Hepatocyte (in vitro differentiated cells): ENCODE results near the gene ATP7B. TPM values are rescaled to one million over a fixed set of nuclear protein-coding genes. Genes with fewer than 3 reads are reported as not detected.

Experiments
- DNase-seq: peaks from one replicate; pipeline ENCODE4 v3.0.0-alpha.2; 2016; ENCODE audit warnings: low spot score
- H2AFZ ChIP-seq: fragments of 200-600 bp; sonication (generic); 2 replicates; pipeline ENCODE4 v1.6.0; 2016; ENCODE audit warnings: antibody characterized with exemption, mild to moderate bottlenecking
- H3K27ac ChIP-seq: fragments of 200-600 bp; sonication (generic); 2 replicates; pipeline ENCODE4 v1.5.1; 2016; ENCODE audit warnings: mild to moderate bottlenecking
- H3K27me3 ChIP-seq: fragments of 200-600 bp; sonication (generic); 2 replicates; pipeline ENCODE4 v1.6.1; 2016
- H3K36me3 ChIP-seq: fragments of 200-600 bp; sonication (generic); replicated peaks from 2 replicates; pipeline ENCODE4 v1.5.1; 2016; ENCODE audit warnings: low read depth; ENCODE audit not compliant: insufficient read depth
- H3K4me1 ChIP-seq: fragments of 200-600 bp; sonication (generic); 2 replicates; pipeline ENCODE4 v1.5.1; 2016; ENCODE audit warnings: mild to moderate bottlenecking, moderate library complexity; ENCODE audit not compliant: insufficient read depth
- H3K4me2 ChIP-seq: fragments of 200-600 bp; sonication (generic); 2 replicates; pipeline ENCODE4 v1.6.0; 2016
- H3K4me3 ChIP-seq: fragments of 200-600 bp; sonication (generic); 2 replicates; pipeline ENCODE4 v1.5.1; 2016; ENCODE audit warnings: mild to moderate bottlenecking
- H3K79me2 ChIP-seq: fragments of 200-600 bp; sonication (generic); 2 replicates; pipeline ENCODE4 v1.6.0; 2017; ENCODE audit warnings: mild to moderate bottlenecking
- H3K9me2 ChIP-seq: fragments of 200-600 bp; sonication (generic); replicated peaks from 2 replicates; pipeline ENCODE4 v1.6.0; 2017; ENCODE audit warnings: mild to moderate bottlenecking; ENCODE audit not compliant: insufficient read depth
- H3K9me3 ChIP-seq: fragments of 200-600 bp; sonication (generic); 2 replicates; pipeline ENCODE4 v1.5.1; 2016; ENCODE audit warnings: low read depth, mild to moderate bottlenecking
- H4K20me1 ChIP-seq: fragments of 200-600 bp; sonication (generic); 2 replicates; pipeline ENCODE4 v1.6.0; 2016; ENCODE audit warnings: mild to moderate bottlenecking; ENCODE audit not compliant: insufficient read depth, poor library complexity, severe bottlenecking
- CTCF ChIP-seq: fragments of 200-600 bp; sonication (generic); IDR thresholded peaks from 2 replicates; pipeline ENCODE4 v1.5.1; 2016; ENCODE audit warnings: antibody characterized with exemption, mild to moderate bottlenecking; ENCODE audit not compliant: poor library complexity
- EZH2 ChIP-seq: fragments of 200-600 bp; sonication (generic); IDR thresholded peaks from 2 replicates; pipeline ENCODE4 v1.6.1; 2016; ENCODE audit warnings: antibody characterized with exemption, mild to moderate bottlenecking, borderline replicate concordance
- EZH2phosphoT487 ChIP-seq: fragments of 200-600 bp; sonication (generic); IDR thresholded peaks from one replicate; pipeline ENCODE4 v1.6.1; 2018; ENCODE audit warnings: antibody characterized with exemption, mild to moderate bottlenecking, low read depth, moderate library complexity; ENCODE audit not compliant: unreplicated experiment, severe bottlenecking
- WGBS: methylation state at CpG from one replicate; pipeline ENCODE4 v1.1.6; 2016; ENCODE audit warnings: low lambda C conversion rate; ENCODE audit errors: missing lambda C conversion rate; 5-methylcytosine and 5-hydroxymethylcytosine counted together
- polyA plus RNA-seq: library from polyadenylated mRNA; unstranded; fragments of >200 nt; fragmentation: Nextera tagmentation; extraction: Ambion mirVana; gene quantifications from 2 replicates; pipeline ENCODE4 v1.2.1, GENCODE V29; 2016
- total RNA-seq: library from RNA; depleted of rRNA; stranded (reverse); fragments of >200 nt; gene quantifications from 2 replicates; pipeline ENCODE4 v1.2.3, GENCODE V29; 2014

Gene ATP7B
- total and polyA plus RNA-seq, 2 experiments from 2014 or later: 47.3 to 70.0 TPM

- no peak overlapping the region for H3K27ac ChIP-seq
- peaks cover 40% of the 10 kb centered on the region for H3K79me2 ChIP-seq
- 95% methylated on average over 15 of the region's 15 CpGs for WGBS
- H3K4me2 ChIP-seq: no peak overlapping the region
- H3K4me3 ChIP-seq: no peak overlapping the region
- H2AFZ ChIP-seq: no peak overlapping the region
- no peaks in the 10 kb centered on the region for H3K9me3 ChIP-seq
- no peaks in the 10 kb centered on the region for H3K9me2 ChIP-seq
- H3K4me1 ChIP-seq: no peaks in the 10 kb centered on the region
- no peaks in the 10 kb centered on the region for H3K27me3 ChIP-seq
- H3K36me3 ChIP-seq: no peaks in the 10 kb centered on the region
- H4K20me1 ChIP-seq: no peaks in the 10 kb centered on the region
- no peak for TF ChIP-seq EZH2phosphoT487
- TF ChIP-seq CTCF: no peak
- TF ChIP-seq EZH2: no peak
- no peak for DNase-seq
These were observed 39.5 kb downstream of the ATP7B start for GRCh38 chr13:51971520-51972426.

- no peaks in the 10 kb centered on the region for H3K9me2 ChIP-seq
- 67% methylated on average over 5 of the region's 5 CpGs for WGBS
- H4K20me1 ChIP-seq: no peaks in the 10 kb centered on the region
- DNase-seq: no peak
- no peak overlapping the region for H3K27ac ChIP-seq
- peaks cover 26% of the 10 kb centered on the region for H3K79me2 ChIP-seq
- no peaks in the 10 kb centered on the region for H3K9me3 ChIP-seq
- no peaks in the 10 kb centered on the region for H3K4me1 ChIP-seq
- H3K36me3 ChIP-seq: no peaks in the 10 kb centered on the region
- no peaks in the 10 kb centered on the region for H3K27me3 ChIP-seq
- no peak overlapping the region for H2AFZ ChIP-seq
- H3K4me2 ChIP-seq: no peak overlapping the region
- no peak overlapping the region for H3K4me3 ChIP-seq
- no peak for TF ChIP-seq CTCF
- no peak for TF ChIP-seq EZH2phosphoT487
- TF ChIP-seq EZH2: no peak
These were observed 40.9 kb downstream of the ATP7B start for GRCh38 chr13:51970349-51970748.

- WGBS: 89% methylated on average over 8 of the region's 8 CpGs
- H3K36me3 ChIP-seq: no peaks in the 10 kb centered on the region
- H3K27ac ChIP-seq: no peak overlapping the region
- no peak overlapping the region for H2AFZ ChIP-seq
- DNase-seq: no peak
- H4K20me1 ChIP-seq: no peaks in the 10 kb centered on the region
- TF ChIP-seq EZH2: no peak
- no peak for TF ChIP-seq CTCF
- TF ChIP-seq EZH2phosphoT487: no peak
- H3K4me3 ChIP-seq: no peak overlapping the region
- H3K27me3 ChIP-seq: no peaks in the 10 kb centered on the region
- peaks cover 10% of the 10 kb centered on the region for H3K79me2 ChIP-seq
- no peaks in the 10 kb centered on the region for H3K9me2 ChIP-seq
- H3K4me1 ChIP-seq: no peaks in the 10 kb centered on the region
- H3K9me3 ChIP-seq: no peaks in the 10 kb centered on the region
- H3K4me2 ChIP-seq: no peak overlapping the region
These were observed 43.5 kb downstream of the ATP7B start for GRCh38 chr13:51967482-51968446.
